A549 treated with RU486 at 1 μM for 4 hours (cell line): Measurements from ENCODE around the gene EFCC1. TPM values are rescaled to one million over a fixed set of nuclear protein-coding genes. Genes with fewer than 3 reads are reported as not detected.

Experiments used
- total RNA-seq: library from RNA; stranded (reverse); fragments of 200-300 nt; extraction: Qiagen RNA extraction; gene quantifications from 5 replicates; pipeline ENCODE4 v1.2.3, GENCODE V29; 2022; ENCODE audit warnings: low read depth

The EFCC1 gene, protein sequence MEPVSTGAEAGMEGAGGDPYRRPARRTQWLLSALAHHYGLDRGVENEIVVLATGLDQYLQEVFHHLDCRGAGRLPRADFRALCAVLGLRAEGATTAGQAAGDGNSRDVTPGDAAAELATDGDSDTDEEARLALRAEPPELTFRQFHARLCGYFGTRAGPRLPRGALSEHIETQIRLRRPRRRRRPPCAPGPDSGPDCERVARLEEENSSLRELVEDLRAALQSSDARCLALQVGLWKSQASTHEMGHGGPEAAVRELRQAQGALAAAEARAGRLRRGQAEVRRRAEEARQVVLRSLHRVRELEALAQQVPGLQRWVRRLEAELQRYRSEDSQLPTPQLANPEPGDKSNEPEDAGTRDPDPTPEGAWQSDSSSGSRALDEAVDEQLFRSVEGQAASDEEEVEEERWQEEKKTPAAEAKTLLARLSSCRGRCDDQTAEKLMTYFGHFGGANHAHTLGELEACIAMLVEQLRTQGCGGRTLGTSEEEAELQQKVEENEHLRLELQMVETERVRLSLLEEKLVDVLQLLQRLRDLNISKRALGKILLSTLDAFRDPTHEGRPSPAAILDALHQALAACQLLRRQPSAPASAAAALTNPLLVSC
- not detected in 5 replicates for total RNA-seq

DNA sequence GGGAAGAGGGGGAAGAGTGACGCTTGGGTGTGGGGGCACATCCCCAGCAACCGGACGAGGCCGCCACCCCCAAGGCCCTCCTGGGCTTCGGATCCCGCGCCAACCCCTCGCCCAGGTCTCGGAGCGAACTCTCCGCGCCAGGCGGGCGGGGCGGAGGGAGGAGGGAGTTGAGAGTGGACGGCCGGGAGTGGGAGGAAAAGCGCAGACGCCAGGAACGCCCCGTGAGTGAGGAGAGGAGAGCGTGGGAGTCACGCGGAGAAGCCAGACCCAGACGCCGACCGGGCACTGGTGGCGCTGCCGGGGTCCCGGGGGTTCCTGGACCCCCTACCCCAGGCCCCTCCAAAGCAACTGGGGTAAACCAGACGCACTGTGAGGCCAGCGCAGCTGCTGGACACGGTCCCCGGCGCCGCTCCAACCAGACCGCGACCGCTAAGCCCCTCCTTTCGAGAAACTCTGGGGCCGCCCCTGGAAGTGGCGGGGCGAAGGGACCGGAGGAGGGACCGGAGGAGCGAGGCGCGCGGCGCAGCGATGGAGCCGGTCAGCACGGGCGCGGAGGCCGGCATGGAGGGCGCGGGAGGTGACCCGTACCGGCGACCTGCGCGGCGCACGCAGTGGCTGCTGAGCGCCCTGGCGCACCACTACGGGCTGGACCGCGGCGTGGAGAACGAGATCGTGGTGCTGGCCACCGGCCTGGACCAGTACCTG is at the start of gene EFCC1:
Gene EFCC1, plus strand, starts transcription at position 204 of the 705 bp plus-strand sequence. Its CDS starts 325 bp downstream, at position 529.

DNA sequence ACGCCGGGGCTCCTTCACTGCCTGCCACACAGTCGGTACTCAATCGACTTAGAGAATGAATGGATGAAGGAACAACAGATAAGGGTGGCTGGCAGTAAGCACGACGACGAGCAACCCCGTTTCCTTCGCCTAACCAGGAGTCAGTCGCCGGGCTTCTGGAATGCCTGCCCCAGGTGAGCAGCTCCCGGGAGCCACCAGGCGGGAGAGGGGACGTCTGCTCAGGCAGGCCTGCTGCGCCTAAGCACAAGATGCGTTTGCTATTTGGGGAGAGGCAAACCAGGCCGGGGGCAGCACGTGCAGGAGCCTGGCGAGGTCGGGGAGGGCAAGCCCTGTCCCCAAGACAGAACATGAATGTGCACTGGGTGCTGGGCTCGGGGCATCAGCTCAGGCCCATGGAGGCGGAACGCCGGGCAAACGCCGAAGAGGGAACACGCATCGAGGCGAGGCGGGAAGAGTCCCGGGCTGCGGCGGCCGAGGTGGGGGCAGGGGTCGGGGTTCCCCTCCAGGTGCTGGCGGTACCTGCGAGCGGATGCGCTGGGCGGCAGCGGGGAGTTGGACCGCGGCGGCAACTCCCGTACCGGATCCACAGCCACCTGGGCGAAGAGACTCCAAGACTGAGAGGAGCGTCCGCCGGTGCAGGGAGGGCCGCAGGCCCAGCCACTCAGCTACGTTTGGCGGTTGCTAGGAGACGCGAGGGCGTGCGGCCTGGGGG is 7.5 kb upstream of the EFCC1 start, which contains the start of gene CFAP92:
Gene CFAP92, minus strand, starts transcription at position 616 of the 712 bp plus-strand sequence. CDS start 772 bp downstream, outside the sequence.

DNA sequence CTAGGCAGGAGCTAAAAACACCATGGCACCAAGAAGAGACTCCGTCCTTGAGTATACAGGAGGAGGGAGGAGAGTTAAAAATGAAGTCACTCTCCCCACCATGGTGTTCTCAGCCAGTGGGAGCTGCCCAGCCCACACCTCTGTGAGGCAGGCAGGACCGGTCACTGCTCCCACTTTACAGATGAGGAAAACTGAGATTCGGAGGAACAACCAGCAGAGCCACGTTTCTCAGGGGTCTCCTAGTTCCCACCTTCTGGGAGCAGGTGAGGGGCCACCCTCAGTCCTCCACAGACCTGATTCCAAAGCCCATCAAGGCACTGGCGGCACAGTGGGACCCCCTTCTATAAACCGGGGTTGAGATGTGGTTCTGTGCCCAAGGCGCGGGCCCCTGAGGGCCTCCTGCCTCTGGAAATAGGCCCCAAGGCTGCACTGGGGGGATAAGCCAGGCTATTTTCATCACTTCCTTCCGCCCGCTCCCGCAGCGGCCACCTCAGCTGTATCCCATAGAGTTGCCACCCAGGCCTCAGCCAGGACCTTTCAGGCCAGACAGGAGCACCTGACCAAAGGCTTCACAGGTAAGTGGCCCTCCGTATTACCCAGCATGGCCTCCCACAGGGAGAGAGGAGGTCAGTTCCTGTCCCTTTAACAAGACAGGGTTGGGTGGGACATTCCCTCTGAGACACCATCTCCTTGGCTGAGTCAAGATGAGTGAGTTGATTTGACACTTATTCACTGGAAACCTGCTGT is 59.3 kb downstream of the EFCC1 start, which contains the start of gene GP9:
Gene GP9, plus strand, starts transcription at position 504 of the 747 bp plus-strand sequence. CDS start 961 bp downstream, outside the sequence.

Other genes starting within 250 kb of the EFCC1 start
- 23.4 to 25.7 TPM (median 24.0 TPM) in 5 replicates for gene ACAD9, start 121.7 kb upstream of the EFCC1 start, total RNA-seq
- not detected in 5 replicates for gene CFAP92, start 7.2 kb upstream of the EFCC1 start, total RNA-seq
- gene GP9, start 59.5 kb downstream of the EFCC1 start, total RNA-seq: not detected in 5 replicates
- 1.9 to 6.8 TPM (median 4.1 TPM) in 5 replicates for gene RAB43, start 120.5 kb downstream of the EFCC1 start, total RNA-seq
- gene ISY1, start 159.8 kb downstream of the EFCC1 start, total RNA-seq: 19.1 to 24.8 TPM (median 21.0 TPM) in 5 replicates
- 277 to 355 TPM (median 342 TPM) in 5 replicates for gene CNBP, start 182.6 kb downstream of the EFCC1 start, total RNA-seq
- 71.7 to 86.4 TPM (median 84.9 TPM) in 5 replicates for gene COPG1, start 248.3 kb downstream of the EFCC1 start, total RNA-seq